ENCODE data around the gene NCOA7.

DNA sequence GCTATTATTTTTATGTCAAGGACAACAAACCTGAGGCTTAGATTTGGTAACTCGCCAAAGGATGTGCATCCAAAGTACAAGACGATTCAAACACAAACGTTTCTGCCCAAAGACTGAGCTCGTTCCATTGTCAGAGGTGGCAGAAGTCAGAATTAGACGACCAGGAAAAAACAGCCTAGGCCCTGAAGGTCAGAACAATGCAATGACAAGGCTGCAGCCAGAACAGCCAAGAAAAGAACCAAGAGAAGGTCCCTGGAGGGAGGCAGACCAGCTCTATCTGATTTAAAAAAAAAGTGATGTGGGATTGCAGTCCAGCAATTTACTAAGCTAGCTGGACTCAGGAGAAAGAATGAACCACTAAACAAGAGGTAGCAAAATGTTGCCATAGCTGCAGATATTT is 54.2 kb downstream of the NCOA7 start:
- TF ChIP-seq, protein P1, sequence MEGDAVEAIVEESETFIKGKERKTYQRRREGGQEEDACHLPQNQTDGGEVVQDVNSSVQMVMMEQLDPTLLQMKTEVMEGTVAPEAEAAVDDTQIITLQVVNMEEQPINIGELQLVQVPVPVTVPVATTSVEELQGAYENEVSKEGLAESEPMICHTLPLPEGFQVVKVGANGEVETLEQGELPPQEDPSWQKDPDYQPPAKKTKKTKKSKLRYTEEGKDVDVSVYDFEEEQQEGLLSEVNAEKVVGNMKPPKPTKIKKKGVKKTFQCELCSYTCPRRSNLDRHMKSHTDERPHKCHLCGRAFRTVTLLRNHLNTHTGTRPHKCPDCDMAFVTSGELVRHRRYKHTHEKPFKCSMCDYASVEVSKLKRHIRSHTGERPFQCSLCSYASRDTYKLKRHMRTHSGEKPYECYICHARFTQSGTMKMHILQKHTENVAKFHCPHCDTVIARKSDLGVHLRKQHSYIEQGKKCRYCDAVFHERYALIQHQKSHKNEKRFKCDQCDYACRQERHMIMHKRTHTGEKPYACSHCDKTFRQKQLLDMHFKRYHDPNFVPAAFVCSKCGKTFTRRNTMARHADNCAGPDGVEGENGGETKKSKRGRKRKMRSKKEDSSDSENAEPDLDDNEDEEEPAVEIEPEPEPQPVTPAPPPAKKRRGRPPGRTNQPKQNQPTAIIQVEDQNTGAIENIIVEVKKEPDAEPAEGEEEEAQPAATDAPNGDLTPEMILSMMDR (IDR thresholded peaks at IDR 0.05), result no peak
- TF ChIP-seq POLR2A (IDR thresholded peaks at IDR 0.05), result no peak
